H7 (cell line): ENCODE results near the gene UNC45B. TPM values are rescaled to one million over a fixed set of nuclear protein-coding genes. Genes with fewer than 3 reads are reported as not detected.

Source experiments
- DNase-seq: peaks from one replicate; pipeline ENCODE4 v3.0.0; 2012
- H3K27me3 ChIP-seq: 2 replicates; pipeline ENCODE4 v1.6.0; 2011; ENCODE audit warnings: mild to moderate bottlenecking, low read length; ENCODE audit not compliant: control insufficient read depth, insufficient read depth
- H3K36me3 ChIP-seq: replicated peaks from 2 replicates; pipeline ENCODE4 v1.5.1; 2011; ENCODE audit warnings: low read length; ENCODE audit not compliant: control insufficient read depth, insufficient read depth
- H3K4me3 ChIP-seq: 2 replicates; pipeline ENCODE4 v1.5.1; 2011; ENCODE audit warnings: low read depth, mild to moderate bottlenecking, control low read depth, low read length, moderate library complexity; ENCODE audit not compliant: insufficient read depth
- total RNA-seq: library from RNA; depleted of rRNA; stranded (reverse); fragments of >200 nt; shearing (Covaris generic); gene quantifications from 2 replicates; pipeline ENCODE4 v1.2.3, GENCODE V29; 2014

The UNC45B gene
- total RNA-seq, 1 experiment from 2014 or later: 0.07 TPM

DNA sequence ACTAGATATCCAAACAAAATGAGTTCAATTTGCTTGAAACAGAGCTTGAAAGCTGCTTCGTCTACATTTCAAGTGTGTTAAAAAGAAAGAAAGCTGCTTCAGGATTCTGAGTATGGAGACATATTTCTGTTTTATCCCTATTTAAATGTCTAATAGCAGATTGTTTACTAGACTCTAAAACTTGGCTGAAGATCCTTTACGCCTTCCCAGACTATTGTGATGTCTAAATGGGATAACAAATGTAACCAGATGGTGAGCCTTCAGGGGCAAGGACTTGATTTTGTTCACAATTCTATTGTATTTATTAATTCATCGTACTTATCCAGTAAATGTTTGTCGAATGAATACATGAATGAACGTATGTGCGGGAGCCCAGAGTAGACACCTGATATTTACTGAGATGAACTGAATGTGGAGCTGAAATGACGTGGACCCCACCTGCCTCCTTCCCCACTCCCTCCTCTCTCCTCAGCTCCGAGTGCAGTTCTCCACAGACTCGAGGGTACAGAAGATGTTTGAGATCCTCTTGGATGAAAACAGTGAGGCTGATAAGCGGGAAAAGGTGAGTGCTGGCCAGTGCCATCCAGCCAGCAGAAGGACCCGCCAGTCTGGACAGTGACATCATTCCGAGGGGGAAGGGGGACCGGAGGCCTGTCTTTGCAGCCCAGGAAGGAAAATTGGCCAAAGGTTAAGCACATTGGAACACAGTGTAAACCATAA lies 5.0 kb downstream of the UNC45B start:
- no peaks in the 10 kb centered on the region for H3K36me3 ChIP-seq
- no peak overlapping the region for H3K4me3 ChIP-seq
- no peak for DNase-seq
- H3K27me3 ChIP-seq: no peaks in the 10 kb centered on the region

GRCh38 chr17:35154196-35155165 lies 6.9 kb downstream of the UNC45B start:
- H3K27me3 ChIP-seq: no peaks in the 10 kb centered on the region
- H3K36me3 ChIP-seq: no peaks in the 10 kb centered on the region
- DNase-seq: no peak
- no peak overlapping the region for H3K4me3 ChIP-seq

GRCh38 chr17:35155246-35155645 lies 7.6 kb downstream of the UNC45B start:
- no peaks in the 10 kb centered on the region for H3K36me3 ChIP-seq
- H3K27me3 ChIP-seq: no peaks in the 10 kb centered on the region
- no peak overlapping the region for H3K4me3 ChIP-seq
- DNase-seq: no peak

- no peaks in the 10 kb centered on the region for H3K36me3 ChIP-seq
- no peak overlapping the region for H3K4me3 ChIP-seq
- DNase-seq: no peak
- no peaks in the 10 kb centered on the region for H3K27me3 ChIP-seq
Measured at GRCh38 chr17:35159940-35160339, 12.3 kb downstream of the UNC45B start.

- no peaks in the 10 kb centered on the region for H3K36me3 ChIP-seq
- H3K4me3 ChIP-seq: no peak overlapping the region
- DNase-seq: no peak
- H3K27me3 ChIP-seq: no peaks in the 10 kb centered on the region
Measured at GRCh38 chr17:35160354-35161201, 13.0 kb downstream of the UNC45B start.

- no peak overlapping the region for H3K4me3 ChIP-seq
- DNase-seq: no peak
- no peaks in the 10 kb centered on the region for H3K27me3 ChIP-seq
- no peaks in the 10 kb centered on the region for H3K36me3 ChIP-seq
Measured at GRCh38 chr17:35161281-35161761, 13.7 kb downstream of the UNC45B start.

DNA sequence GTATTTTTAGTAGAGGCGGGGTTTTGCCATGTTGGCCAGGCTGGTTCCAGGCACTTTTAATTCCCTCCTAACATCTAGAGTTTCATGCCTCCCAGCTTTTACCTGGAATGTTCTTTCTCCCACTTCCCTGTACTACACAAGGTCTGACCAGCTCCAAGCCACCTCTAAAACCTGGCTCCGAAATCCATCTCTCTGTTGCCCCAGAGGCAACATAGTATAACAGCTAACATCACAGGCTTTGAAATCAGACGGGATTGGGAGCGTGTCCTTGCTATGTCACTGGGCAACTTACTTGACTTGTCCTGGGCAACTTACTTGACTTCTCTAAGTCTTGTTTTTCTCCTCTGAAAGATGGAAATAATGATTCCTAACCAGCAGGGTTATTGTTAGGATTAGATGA lies 15.1 kb downstream of the UNC45B start:
- no peaks in the 10 kb centered on the region for H3K36me3 ChIP-seq

GRCh38 chr17:35163886-35164285 lies 16.3 kb downstream of the UNC45B start:
- DNase-seq: no peak
- Histone ChIP-seq H3K27me3 (no peaks in the 10 kb centered on the region), H3K4me3 (no peak overlapping the region), H3K36me3 (no peaks in the 10 kb centered on the region)

More for the DNA sequence above, 15.1 kb downstream of the UNC45B start:
- no peak for DNase-seq
- Histone ChIP-seq H3K27me3 (no peaks in the 10 kb centered on the region), H3K4me3 (no peak overlapping the region)

- Histone ChIP-seq H3K36me3 (no peaks in the 10 kb centered on the region), H3K4me3 (no peak overlapping the region)
- DNase-seq: no peak
Measured at GRCh38 chr17:35164716-35165115, 17.1 kb downstream of the UNC45B start.

DNA sequence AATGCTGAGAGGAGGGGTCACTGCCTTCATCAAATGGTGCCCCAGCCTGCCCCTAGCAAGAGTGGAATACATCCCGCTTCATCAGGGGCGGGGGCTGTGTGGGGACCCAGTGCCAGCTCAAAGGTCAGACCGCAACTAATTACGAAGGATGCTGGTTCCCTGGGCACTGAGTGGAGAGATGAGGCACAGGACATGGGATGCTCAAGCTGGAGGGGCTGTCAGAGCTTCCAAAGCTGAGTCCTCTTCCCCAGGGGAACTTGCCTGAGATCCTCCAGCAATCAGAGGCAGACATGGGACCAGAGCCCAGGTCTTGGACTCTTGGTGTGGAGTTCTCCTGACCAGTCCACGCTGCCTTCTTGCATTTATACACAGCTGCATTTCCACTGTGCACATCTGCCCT lies 18.9 kb downstream of the UNC45B start:
- DNase-seq: no peak
- H3K36me3 ChIP-seq: no peaks in the 10 kb centered on the region
- no peak overlapping the region for H3K4me3 ChIP-seq
- H3K27me3 ChIP-seq: no peaks in the 10 kb centered on the region

More at GRCh38 chr17:35164716-35165115, 17.1 kb downstream of the UNC45B start:
- no peaks in the 10 kb centered on the region for H3K27me3 ChIP-seq

- DNase-seq: no peak
- H3K27me3 ChIP-seq: no peaks in the 10 kb centered on the region
- no peaks in the 10 kb centered on the region for H3K36me3 ChIP-seq
- H3K4me3 ChIP-seq: no peak overlapping the region
Measured at GRCh38 chr17:35167046-35167445, 19.4 kb downstream of the UNC45B start.

GRCh38 chr17:35167666-35168065 lies 20.0 kb downstream of the UNC45B start:
- Histone ChIP-seq H3K4me3 (no peak overlapping the region), H3K36me3 (no peaks in the 10 kb centered on the region)
- no peak for DNase-seq

DNA sequence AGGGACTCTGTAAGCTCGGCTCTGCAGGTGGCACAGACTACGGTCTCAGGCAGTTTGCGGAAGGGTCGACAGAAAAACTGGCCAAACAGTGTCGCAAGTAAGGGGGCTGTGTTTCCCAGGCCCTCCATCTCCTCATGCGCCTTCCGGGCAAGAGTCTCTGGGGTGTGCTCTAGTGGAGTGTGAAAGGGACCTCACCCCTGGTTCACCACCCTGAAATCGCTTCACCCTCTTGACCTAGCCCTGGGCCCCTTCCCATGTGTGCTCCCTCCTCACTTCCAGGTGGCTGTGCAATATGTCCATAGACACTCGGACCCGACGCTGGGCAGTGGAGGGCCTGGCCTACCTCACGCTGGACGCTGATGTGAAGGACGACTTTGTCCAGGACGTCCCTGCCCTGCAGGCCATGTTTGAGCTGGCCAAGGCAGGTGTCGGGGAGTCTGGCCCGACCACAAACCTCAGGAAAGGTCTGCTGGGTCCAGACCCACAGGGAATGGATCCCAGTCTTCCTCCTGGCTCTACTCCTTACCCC lies 22.3 kb downstream of the UNC45B start:
- H3K4me3 ChIP-seq: no peak overlapping the region
- H3K36me3 ChIP-seq: no peaks in the 10 kb centered on the region
- H3K27me3 ChIP-seq: no peaks in the 10 kb centered on the region
- no peak for DNase-seq

More at GRCh38 chr17:35167666-35168065, 20.0 kb downstream of the UNC45B start:
- no peaks in the 10 kb centered on the region for H3K27me3 ChIP-seq
